Gastroesophageal sphincter (tissue), 3 donors: ENCODE measurements around the gene APOBEC2.

Experiments used
- EP300 ChIP-seq: sonication (generic); formaldehyde crosslinking; IDR thresholded peaks from one replicate; pipeline ENCODE4 v1.6.1; 2017; ENCODE audit warnings: antibody characterized with exemption, mild to moderate bottlenecking
- POLR2A ChIP-seq, 2 donors: fragments of 450-650 bp; IDR thresholded peaks; one replicate each; pipeline ENCODE4 v1.6.1; 2017; ENCODE audit warnings: antibody characterized with exemption in 2 of 2, mild to moderate bottlenecking in 2 of 2, moderate library complexity in 1 of 2
- TF ChIP-seq, protein P1 (sequence below), 4 experiments: fragments of 200-600 bp in 2 of 4; fragments of 450-650 bp in 2 of 4; sonication (generic) in 1 of 4; IDR thresholded peaks; one replicate each; pipeline ENCODE4 v1.5.1; 2017 to 2019; ENCODE audit warnings: antibody characterized with exemption in 4 of 4, mild to moderate bottlenecking in 2 of 4, moderate library complexity in 2 of 4

DNA sequence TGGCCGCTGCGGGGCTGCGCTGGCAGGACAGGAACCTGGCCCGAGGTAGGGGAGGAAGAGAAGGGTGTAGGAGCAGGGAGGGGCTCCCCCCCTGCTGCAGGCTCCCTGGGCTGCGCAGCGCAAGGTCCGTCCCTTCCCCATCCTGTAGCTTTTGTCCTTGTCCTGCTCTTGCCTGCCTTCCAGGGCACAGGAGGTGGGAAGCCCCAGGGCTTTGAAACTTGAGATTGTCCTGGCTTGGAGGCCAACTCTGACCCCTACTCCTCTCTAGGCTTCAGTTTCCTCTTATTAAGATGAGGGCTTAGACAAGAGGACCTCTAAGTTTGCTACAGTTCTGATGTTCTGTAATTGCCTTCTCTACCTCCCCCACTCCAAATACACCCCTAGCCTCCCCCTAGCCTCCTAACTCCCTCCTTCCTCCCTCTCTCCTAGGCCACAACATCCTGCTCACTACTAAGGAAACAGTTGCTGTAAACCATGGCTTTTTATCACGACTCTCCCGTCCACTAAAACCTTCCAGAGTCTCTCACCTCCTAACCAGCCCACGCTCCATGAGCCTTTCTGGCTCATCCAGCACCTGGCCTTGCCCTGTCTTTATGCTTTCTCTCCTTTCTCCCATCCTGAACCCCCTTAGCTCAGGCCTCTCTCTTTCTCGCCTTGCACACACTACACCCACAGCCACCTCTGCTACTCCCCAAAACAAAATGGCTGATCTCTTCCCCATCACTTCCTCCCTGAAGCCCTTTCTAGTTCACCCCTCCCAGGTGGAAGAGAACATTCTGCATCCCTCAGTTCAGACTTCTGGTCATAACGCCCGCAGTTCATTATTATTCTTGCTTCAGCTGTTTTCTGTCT, 24.2 kb upstream of the APOBEC2 start:
- TF ChIP-seq EP300, result no peak
- TF ChIP-seq, protein P1, sequence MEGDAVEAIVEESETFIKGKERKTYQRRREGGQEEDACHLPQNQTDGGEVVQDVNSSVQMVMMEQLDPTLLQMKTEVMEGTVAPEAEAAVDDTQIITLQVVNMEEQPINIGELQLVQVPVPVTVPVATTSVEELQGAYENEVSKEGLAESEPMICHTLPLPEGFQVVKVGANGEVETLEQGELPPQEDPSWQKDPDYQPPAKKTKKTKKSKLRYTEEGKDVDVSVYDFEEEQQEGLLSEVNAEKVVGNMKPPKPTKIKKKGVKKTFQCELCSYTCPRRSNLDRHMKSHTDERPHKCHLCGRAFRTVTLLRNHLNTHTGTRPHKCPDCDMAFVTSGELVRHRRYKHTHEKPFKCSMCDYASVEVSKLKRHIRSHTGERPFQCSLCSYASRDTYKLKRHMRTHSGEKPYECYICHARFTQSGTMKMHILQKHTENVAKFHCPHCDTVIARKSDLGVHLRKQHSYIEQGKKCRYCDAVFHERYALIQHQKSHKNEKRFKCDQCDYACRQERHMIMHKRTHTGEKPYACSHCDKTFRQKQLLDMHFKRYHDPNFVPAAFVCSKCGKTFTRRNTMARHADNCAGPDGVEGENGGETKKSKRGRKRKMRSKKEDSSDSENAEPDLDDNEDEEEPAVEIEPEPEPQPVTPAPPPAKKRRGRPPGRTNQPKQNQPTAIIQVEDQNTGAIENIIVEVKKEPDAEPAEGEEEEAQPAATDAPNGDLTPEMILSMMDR (IDR thresholded peaks at IDR 0.05), result no peak
- no peak for TF ChIP-seq POLR2A (IDR thresholded peaks at IDR 0.05)
